GM12878 (cell line): ENCODE data around the gene NCMAP. TPM values are rescaled to one million over a fixed set of nuclear protein-coding genes. Genes with fewer than 3 reads are reported as not detected.

Source experiments
- ASH2L ChIP-seq: fragments of 300-600, 200-600 bp; sonication (generic); IDR thresholded peaks from 2 replicates; pipeline ENCODE4 v1.6.1; 2017; ENCODE audit warnings: low read depth, mild to moderate bottlenecking, borderline replicate concordance
- ATF7 ChIP-seq: fragments of 450-650 bp; IDR thresholded peaks from 2 replicates; pipeline ENCODE4 v1.6.1; 2016; ENCODE audit warnings: low read depth, mild to moderate bottlenecking
- CBX5 ChIP-seq: sonication (generic); IDR thresholded peaks from 2 replicates; pipeline ENCODE4 v1.6.1; 2016; ENCODE audit warnings: low read depth, moderate library complexity, mild to moderate bottlenecking, inconsistent platforms
- CHD2 ChIP-seq: IDR thresholded peaks from 2 replicates; pipeline ENCODE4 v1.6.1; 2011; ENCODE audit warnings: low read depth, low read length, improper control_type of control experiment, borderline replicate concordance
- CREB1 ChIP-seq: IDR thresholded peaks from 2 replicates; pipeline ENCODE4 v1.6.1; 2012; ENCODE audit warnings: low read depth, mild to moderate bottlenecking, inconsistent platforms
- DPF2 ChIP-seq: fragments of 450-650 bp; IDR thresholded peaks from 2 replicates; pipeline ENCODE4 v1.6.1; 2017; ENCODE audit warnings: mild to moderate bottlenecking
- EED ChIP-seq: sonication (generic); IDR thresholded peaks from 2 replicates; pipeline ENCODE4 v1.6.1; 2016; ENCODE audit warnings: antibody characterized with exemption, low read depth
- ETV6 ChIP-seq, 2 experiments: fragments of 450-650 bp in 1 of 2; IDR thresholded peaks in 1 of 2; conservative IDR thresholded peaks in 1 of 2; 2 replicates each; pipeline ENCODE4 v1.6.1; 2014; ENCODE audit warnings: antibody characterized with exemption in 1 of 2, borderline replicate concordance in 1 of 2, low read depth in 1 of 2, mild to moderate bottlenecking in 1 of 2, moderate library complexity in 1 of 2
- EZH2 ChIP-seq: IDR thresholded peaks from 2 replicates; pipeline ENCODE4 v1.6.1; 2012; ENCODE audit warnings: low read depth, mild to moderate bottlenecking, control low read depth, inconsistent platforms, low read length, borderline replicate concordance; ENCODE audit not compliant: control insufficient read depth
- FOXK2 ChIP-seq: fragments of 450-650 bp; IDR thresholded peaks from 2 replicates; pipeline ENCODE4 v1.6.1; 2017; ENCODE audit warnings: mild to moderate bottlenecking, moderate library complexity
- HDAC2 ChIP-seq: fragments of 200-600 bp; sonication (generic); IDR thresholded peaks from 2 replicates; pipeline ENCODE4 v1.6.1; 2017
- JUNB ChIP-seq: IDR thresholded peaks from 2 replicates; pipeline ENCODE4 v1.6.1; 2016; ENCODE audit warnings: antibody characterized with exemption, mild to moderate bottlenecking
- MEF2A ChIP-seq: IDR thresholded peaks from 2 replicates; pipeline ENCODE4 v1.6.1; 2011; ENCODE audit warnings: low read depth, mild to moderate bottlenecking, low read length, moderate library complexity; ENCODE audit not compliant: insufficient read depth
- NFIC ChIP-seq: IDR thresholded peaks from 2 replicates; pipeline ENCODE4 v1.6.1; 2012; ENCODE audit warnings: low read depth, mild to moderate bottlenecking, inconsistent platforms, low read length, moderate library complexity
- NRF1 ChIP-seq: conservative IDR thresholded peaks from 2 replicates; pipeline ENCODE4 v1.6.1; 2011; ENCODE audit warnings: mild to moderate bottlenecking, low read depth, low read length, improper control_type of control experiment
- PAX5 ChIP-seq: IDR thresholded peaks from 2 replicates; pipeline ENCODE4 v1.6.1; 2011; ENCODE audit warnings: low read depth, low read length, borderline replicate concordance
- PAX8 ChIP-seq: fragments of 450-650 bp; IDR thresholded peaks from 2 replicates; pipeline ENCODE4 v1.6.1; 2017; ENCODE audit warnings: mild to moderate bottlenecking, moderate library complexity
- POLR2A ChIP-seq: IDR thresholded peaks from 2 replicates; pipeline ENCODE4 v1.6.1; 2011; ENCODE audit warnings: low read depth, mild to moderate bottlenecking, low read length
- RB1 ChIP-seq: fragments of 450-650 bp; formaldehyde crosslinking; IDR thresholded peaks from 2 replicates; pipeline ENCODE4 v1.6.1; 2017; ENCODE audit warnings: mild to moderate bottlenecking, borderline replicate concordance
- RCOR1 ChIP-seq: conservative IDR thresholded peaks from 2 replicates; pipeline ENCODE4 v1.6.1; 2012; ENCODE audit warnings: low read depth, low read length, improper control_type of control experiment
- SREBF1 ChIP-seq: IDR thresholded peaks from 2 replicates; pipeline ENCODE4 v1.6.1; 2012; ENCODE audit warnings: mild to moderate bottlenecking, low read length
- SREBF2 ChIP-seq: IDR thresholded peaks from 2 replicates; pipeline ENCODE4 v1.6.1; 2012; ENCODE audit warnings: mild to moderate bottlenecking, low read length
- STAT1 ChIP-seq: fragments of 450-650 bp; conservative IDR thresholded peaks from 2 replicates; pipeline ENCODE4 v1.6.1; 2014; ENCODE audit warnings: antibody characterized with exemption, mild to moderate bottlenecking
- STAT3 ChIP-seq: IDR thresholded peaks from 2 replicates; pipeline ENCODE4 v1.6.1; 2011; ENCODE audit warnings: low read depth, low read length, improper control_type of control experiment
- SUPT20H ChIP-seq: IDR thresholded peaks from 2 replicates; pipeline ENCODE4 v1.6.1; 2011; ENCODE audit warnings: low read depth, mild to moderate bottlenecking, low read length, moderate library complexity, borderline replicate concordance; ENCODE audit not compliant: control insufficient read depth
- TARDBP ChIP-seq: IDR thresholded peaks from 2 replicates; pipeline ENCODE4 v1.6.1; 2016; ENCODE audit warnings: borderline replicate concordance
- ZNF217 ChIP-seq: fragments of 450-650 bp; IDR thresholded peaks from 2 replicates; pipeline ENCODE4 v1.6.1; 2017; ENCODE audit warnings: antibody characterized with exemption, mild to moderate bottlenecking
- ZNF24 ChIP-seq: fragments of 450-650 bp; IDR thresholded peaks from 2 replicates; pipeline ENCODE4 v1.6.1; 2017; ENCODE audit warnings: antibody characterized with exemption, mild to moderate bottlenecking
- polyA plus RNA-seq, 11 experiments: library from polyadenylated mRNA; depleted of rRNA in 4 of 11; unstranded in 6 of 11; stranded (reverse) in 5 of 11; fragments of >200 nt; fragmentation: Nextera tagmentation in 4 of 11; fragmentation: Illumina TruSeq in 1 of 11; extraction: Ambion mirVana in 4 of 11; extraction: Trizol in 1 of 11; gene quantifications; 1 replicate in 1 of 11; 2 replicates in 10 of 11; pipeline versions ENCODE4 v1.2.1 to v1.2.3, GENCODE V29; 2011 to 2016; ENCODE audit warnings: inconsistent platforms in 2 of 11, missing spikeins in 2 of 11, low read depth in 1 of 11
- total RNA-seq, 4 experiments: library from RNA; depleted of rRNA in 3 of 4; stranded (reverse); fragments of >200 nt in 3 of 4; fragmentation: Illumina TruSeq in 1 of 4; extraction: Trizol in 1 of 4; gene quantifications; 2 replicates each; pipeline versions ENCODE4 v1.2.1 to v1.2.3, GENCODE V29; 2013 to 2021
- TF ChIP-seq, protein P1 (sequence below), 3 experiments: IDR thresholded peaks in 2 of 3; conservative IDR thresholded peaks in 1 of 3; 2 replicates each; pipeline ENCODE4 v1.5.1; 2011; ENCODE audit warnings: low read depth in 3 of 3, low read length in 3 of 3, mild to moderate bottlenecking in 3 of 3, control low read depth in 2 of 3, moderate library complexity in 2 of 3, inconsistent platforms in 1 of 3, mixed read lengths in 1 of 3; ENCODE audit not compliant: control insufficient read depth in 2 of 3, insufficient read depth in 1 of 3; ENCODE audit errors: extremely low read depth in 1 of 3
- TF ChIP-seq, protein P2 (sequence below): IDR thresholded peaks from 2 replicates; pipeline ENCODE4 v1.6.1; 2012; ENCODE audit warnings: low read depth, low read length, improper control_type of control experiment

The NCMAP gene
- total and polyA plus RNA-seq, 10 of the 15 experiments (the other 5 are each of a cell fraction or from before 2014, with no cell fraction given): not detected

DNA sequence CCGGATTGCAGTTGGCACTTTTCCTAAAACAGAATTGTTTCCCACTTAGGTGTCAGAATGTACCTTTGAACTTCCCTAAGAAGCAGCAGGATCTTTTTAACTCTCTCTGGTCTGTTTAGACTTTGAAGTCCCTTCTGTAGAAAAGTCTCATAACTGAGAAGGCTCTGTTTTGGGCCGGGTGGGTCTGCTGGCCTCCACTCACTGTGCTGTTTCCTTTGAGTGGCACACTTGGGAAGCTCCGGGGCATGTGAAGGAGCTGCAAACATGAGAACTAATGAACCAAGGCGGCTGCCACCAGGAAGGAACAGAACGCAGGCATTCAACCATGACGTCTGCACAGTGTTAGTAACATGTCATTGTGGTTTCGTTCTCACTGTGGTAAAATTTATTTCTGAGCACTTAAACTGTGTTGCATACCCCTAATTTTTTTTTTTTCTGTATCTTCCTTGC is 19.5 kb upstream of the NCMAP start (continued):
- TF ChIP-seq, protein P1, sequence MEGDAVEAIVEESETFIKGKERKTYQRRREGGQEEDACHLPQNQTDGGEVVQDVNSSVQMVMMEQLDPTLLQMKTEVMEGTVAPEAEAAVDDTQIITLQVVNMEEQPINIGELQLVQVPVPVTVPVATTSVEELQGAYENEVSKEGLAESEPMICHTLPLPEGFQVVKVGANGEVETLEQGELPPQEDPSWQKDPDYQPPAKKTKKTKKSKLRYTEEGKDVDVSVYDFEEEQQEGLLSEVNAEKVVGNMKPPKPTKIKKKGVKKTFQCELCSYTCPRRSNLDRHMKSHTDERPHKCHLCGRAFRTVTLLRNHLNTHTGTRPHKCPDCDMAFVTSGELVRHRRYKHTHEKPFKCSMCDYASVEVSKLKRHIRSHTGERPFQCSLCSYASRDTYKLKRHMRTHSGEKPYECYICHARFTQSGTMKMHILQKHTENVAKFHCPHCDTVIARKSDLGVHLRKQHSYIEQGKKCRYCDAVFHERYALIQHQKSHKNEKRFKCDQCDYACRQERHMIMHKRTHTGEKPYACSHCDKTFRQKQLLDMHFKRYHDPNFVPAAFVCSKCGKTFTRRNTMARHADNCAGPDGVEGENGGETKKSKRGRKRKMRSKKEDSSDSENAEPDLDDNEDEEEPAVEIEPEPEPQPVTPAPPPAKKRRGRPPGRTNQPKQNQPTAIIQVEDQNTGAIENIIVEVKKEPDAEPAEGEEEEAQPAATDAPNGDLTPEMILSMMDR (IDR thresholded peaks at IDR 0.05 in 2 of 3, conservative IDR thresholded peaks at IDR 0.05 in 1 of 3; ENCODE audit: control insufficient read depth in 2 of 3, extremely low read depth in 1 of 3, insufficient read depth in 1 of 3, low read depth in 3 of 3, low read length in 3 of 3): no peak
- TF ChIP-seq TARDBP: no peak
- no peak for TF ChIP-seq CBX5
- no peak for TF ChIP-seq MEF2A
- TF ChIP-seq STAT3: no peak
- TF ChIP-seq EZH2: no peak
- no peak for TF ChIP-seq SUPT20H
- TF ChIP-seq RCOR1: 0 out of 2 replicates have a peak, but pooled peaks have one; percentile 71
- peak in 1 of 2 experiments; percentile 39; a peak in 1 of 4 replicates for TF ChIP-seq ETV6 (conservative IDR thresholded peaks at IDR 0.05 in 1 of 2, IDR thresholded peaks at IDR 0.05 in 1 of 2; ENCODE audit: borderline replicate concordance in 1 of 2, low read depth in 1 of 2)
- no peak for TF ChIP-seq POLR2A
- TF ChIP-seq SREBF2: no peak
- peak; percentile 99 for TF ChIP-seq ZNF217
- peak; percentile 58; the same call in 1 of the 2 replicates for TF ChIP-seq EED
- TF ChIP-seq JUNB: no peak; the same call in none of the 2 replicates
- peak; percentile 76 for TF ChIP-seq CREB1
- TF ChIP-seq, protein P2, sequence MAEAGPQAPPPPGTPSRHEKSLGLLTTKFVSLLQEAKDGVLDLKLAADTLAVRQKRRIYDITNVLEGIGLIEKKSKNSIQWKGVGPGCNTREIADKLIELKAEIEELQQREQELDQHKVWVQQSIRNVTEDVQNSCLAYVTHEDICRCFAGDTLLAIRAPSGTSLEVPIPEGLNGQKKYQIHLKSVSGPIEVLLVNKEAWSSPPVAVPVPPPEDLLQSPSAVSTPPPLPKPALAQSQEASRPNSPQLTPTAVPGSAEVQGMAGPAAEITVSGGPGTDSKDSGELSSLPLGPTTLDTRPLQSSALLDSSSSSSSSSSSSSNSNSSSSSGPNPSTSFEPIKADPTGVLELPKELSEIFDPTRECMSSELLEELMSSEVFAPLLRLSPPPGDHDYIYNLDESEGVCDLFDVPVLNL: no peak
- TF ChIP-seq ASH2L: no peak
- TF ChIP-seq PAX5: peak; percentile 100
- TF ChIP-seq PAX8: peak; percentile 100
- TF ChIP-seq DPF2: peak; percentile 75
- TF ChIP-seq NRF1: no peak
- no peak for TF ChIP-seq FOXK2
- TF ChIP-seq ZNF24: 0 out of 2 replicates have a peak, but pooled peaks have one; percentile 8
- peak; percentile 67 for TF ChIP-seq ATF7
- peak; percentile 91 for TF ChIP-seq SREBF1
- no peak for TF ChIP-seq STAT1
- peak; percentile 33; the same call in 1 of the 2 replicates for TF ChIP-seq NFIC
- TF ChIP-seq CHD2: no peak
- TF ChIP-seq HDAC2: no peak
- no peak for TF ChIP-seq RB1
